Suppressor macrophage treated with lipopolysaccharide for 4 hours (primary cell): ENCODE data around the gene NUDT22.

ENCODE experiments used
- DNase-seq: peaks from one replicate; pipeline ENCODE4 v3.0.0-alpha.2; 2020

NUDT22 gene

DNA sequence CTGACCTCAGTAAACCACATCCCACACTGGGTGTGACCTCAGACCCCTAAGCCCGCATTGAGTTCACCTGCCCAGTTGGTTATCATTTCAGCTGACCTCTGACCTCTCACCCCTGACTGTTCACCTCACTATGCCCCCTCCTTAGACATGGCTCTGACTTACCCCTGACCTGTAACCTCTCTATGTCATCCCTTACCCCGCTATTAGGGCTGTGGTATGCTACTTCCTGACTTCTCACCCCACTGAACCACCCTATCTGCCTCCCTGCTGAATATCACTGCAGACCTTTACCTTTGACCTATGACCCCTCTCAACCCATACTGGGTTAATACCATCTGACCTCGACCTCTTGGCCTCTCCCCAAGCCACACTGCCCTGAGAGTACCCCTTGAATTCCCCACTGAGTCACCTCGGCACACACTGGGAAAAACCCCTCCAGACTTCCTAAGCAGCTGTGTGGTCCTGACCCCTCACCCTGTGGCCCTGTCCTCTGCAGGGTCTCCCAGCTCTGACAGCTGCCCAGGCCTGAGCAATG lies 33.5 kb downstream of the NUDT22 start:
- DNase-seq = peak; percentile 66

DNA sequence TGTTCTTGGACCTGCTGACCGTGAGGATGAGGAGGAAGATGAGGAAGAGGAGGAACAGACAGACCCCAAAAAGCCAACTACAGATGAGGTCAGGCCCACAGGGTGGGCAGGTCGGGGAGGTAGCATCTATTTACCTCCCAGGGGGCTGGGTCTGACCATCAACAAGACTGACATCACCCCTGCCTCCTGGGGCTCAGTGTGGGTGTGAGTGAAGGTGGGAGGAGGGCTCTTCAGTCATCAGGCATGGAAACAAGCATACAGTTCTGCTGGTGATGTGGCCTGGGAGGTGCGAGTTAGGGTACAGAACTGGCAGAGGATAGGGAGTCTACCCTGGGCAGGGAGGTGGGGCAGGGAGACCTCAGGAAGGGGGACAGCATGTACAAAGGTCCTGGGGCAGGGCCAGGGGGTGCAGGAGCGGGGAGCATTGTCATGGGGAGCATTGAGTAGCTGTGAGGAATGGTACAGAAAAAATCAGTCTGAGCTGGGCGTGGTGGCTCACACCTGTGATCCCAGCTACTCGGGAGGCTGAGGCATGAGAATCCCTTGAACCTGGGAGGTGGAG lies 34.2 kb downstream of the NUDT22 start:
- no peak for DNase-seq

- no peak for DNase-seq
Observed at GRCh38 chr11:64261556-64262080, 35.5 kb downstream of the NUDT22 start.

DNA sequence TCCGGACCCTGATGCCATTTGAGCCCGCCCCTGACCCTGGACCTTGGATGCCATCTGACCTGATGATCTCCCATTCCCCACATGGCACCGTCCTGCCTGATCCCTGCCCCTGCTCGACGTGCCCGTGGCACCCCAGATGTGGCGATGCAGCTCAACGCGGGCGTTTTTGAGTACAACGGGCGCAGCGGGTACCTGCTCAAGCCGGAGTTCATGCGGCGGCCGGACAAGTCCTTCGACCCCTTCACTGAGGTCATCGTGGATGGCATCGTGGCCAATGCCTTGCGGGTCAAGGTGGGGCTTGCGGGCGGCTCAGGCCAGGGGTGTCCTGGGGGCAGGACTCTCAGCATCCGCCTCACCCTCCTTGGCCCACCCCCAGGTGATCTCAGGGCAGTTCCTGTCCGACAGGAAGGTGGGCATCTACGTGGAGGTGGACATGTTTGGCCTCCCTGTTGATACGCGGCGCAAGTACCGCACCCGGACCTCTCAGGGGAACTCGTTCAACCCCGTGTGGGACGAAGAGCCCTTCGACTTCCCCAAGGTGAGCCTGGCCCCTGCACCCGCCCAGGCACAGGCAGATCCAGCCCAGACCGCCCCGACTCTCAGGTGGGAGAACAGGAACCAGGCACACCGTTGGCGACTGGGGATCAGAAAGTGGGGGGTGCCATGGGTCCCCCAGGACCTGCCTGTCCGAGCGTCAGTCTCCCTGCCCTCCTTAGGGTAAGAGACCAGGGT lies 36.4 kb downstream of the NUDT22 start:
- DNase-seq = no peak

DNA sequence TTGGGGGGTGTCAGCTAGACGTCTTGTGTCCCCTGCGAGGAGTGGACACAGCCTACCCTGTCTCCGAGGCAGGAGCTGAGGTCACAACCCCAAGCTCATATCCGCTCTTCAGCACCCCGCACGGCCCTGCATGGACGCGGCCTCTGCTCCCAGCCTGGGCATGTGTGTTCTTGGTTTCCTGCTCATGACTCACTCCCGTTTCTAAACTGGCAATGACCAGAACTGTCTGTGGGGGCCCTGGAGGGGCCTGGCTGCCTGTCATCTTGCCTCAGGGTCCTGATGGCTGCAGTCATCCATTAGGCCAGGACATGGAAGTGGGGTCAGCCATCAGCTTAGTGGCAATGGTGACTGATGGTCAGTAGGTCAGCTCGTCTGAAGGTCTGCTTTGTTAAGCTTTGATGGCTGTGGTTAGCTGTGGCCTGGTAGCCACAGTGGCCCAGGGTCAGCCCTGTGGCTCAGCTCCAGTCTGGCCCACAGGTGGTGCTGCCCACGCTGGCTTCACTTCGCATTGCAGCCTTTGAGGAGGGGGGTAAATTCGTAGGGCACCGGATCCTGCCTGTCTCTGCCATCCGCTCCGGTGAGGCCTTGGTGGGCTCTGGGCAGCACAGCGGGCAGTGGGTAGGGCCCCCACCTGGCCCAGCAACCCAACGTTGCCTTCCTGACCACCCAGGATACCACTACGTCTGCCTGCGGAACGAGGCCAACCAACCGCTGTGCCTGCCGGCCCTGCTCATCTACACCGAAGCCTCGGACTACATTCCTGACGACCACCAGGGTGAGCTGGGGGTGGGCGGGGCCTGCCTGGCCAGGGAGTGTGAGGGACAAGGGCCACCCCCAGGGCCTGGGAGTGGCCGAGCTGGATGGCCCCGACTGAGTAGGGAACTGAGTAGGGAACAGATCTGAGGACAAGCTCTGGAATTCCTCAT lies 37.2 kb downstream of the NUDT22 start:
- no peak for DNase-seq

DNA sequence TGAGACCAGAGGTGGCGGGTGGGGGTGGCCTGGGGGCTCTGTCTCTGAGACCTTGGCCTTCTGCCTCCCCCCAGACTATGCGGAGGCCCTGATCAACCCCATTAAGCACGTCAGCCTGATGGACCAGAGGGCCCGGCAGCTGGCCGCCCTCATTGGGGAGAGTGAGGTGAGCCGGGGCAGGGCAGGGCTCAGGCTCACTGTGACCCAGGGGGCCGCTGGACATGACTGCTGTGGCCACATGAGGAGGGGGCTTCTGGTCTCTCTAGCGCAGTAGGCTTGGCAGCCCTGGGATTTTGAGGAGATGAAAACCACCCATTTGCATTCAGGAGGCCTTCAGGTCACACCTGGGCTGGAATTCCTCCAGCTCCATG lies 37.9 kb downstream of the NUDT22 start:
- DNase-seq = no peak

- no peak for DNase-seq
Observed at GRCh38 chr11:64264371-64264852, 38.3 kb downstream of the NUDT22 start.

DNA sequence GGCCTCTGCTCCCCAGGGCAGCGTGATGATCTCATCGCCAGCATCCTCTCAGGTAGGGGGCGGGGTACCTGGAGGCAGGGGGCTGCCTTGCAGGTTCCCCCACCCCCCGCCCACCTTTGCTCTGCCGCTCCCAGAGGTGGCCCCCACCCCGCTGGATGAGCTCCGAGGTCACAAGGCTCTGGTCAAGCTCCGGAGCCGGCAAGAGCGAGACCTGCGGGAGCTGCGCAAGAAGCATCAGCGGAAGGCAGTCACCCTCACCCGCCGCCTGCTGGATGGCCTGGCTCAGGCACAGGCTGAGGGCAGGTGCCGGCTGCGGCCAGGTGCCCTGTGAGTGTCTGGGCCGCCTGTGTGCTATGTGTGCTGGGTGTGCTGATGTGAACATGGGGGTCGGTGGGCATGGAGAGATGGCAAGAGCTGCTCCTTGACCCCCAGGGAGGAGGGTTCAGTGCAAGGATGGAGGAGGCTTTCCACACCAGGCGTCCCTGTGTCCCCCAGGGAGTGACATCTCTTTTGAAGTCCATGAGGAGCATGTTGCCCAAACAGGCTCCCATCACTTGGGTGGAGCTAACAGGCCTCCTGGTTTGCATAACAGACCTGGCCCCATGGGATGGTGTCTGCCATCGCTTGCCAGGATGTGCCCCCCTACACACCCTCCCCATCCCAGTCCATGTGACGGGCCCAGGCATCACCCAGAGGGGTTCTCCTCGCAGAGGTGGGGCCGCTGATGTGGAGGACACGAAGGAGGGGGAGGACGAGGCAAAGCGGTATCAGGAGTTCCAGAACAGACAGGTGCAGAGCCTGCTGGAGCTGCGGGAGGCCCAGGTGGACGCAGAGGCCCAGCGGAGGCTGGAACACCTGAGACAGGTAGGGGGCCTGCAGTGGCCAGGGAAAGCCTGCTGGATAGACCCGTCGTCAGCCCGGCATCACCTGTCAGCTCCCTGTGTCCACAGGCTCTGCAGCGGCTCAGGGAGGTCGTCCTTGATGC lies 39.4 kb downstream of the NUDT22 start:
- no peak for DNase-seq

DNA sequence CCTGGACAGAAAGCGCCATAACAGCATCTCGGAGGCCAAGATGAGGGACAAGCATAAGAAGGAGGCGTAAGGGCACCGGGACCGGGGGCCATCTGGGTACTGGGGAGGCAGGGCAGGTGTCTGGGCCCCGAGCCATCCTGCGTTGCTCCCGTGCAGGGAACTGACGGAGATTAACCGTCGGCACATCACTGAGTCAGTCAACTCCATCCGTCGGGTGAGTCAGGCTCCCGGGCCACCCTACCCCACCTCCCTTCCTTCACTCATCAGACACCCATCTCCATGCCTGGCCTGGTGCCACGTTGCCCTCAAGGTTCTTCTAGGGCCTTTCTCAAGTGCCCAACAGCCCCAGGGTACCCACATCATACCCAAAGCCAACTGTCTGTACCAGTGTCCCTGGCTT lies 40.3 kb downstream of the NUDT22 start:
- no peak for DNase-seq

GRCh38 chr11:64267207-64267945 lies 41.3 kb downstream of the NUDT22 start:
- no peak for DNase-seq

- no peak for DNase-seq
Observed at GRCh38 chr11:64268025-64268892, 42.2 kb downstream of the NUDT22 start.

DNA sequence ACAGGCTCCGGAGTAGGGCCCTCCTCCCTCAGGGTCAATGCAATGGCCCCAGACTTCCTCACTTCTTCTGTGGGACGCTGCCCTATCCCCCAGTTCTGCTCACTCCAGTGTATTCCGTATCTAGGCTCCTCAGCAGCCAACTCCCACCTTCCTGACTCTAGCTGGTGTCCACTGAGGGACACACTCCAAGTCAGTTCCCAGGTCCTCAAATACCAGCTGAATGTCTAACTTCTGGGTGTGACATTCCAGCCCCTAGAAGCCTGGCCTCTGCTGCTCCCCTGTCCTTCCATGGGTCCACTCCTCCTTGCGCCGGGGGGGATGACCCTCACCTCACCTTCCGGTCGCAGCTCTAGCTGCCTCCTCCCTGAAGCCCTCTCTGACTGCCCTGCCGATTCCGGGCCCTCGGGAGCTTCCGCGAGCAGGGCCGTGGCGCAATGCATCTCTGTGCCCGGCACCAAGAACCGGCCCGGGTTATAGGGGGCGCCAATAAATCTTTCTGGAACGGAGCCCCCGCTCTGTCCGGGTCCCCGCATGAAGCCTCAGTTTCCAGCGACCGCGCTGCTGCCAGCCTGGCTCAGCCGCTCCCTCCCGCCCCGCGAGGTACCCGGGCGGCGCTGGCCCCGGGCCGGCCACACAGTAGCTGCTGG lies 42.9 kb downstream of the NUDT22 start:
- no peak for DNase-seq

DNA sequence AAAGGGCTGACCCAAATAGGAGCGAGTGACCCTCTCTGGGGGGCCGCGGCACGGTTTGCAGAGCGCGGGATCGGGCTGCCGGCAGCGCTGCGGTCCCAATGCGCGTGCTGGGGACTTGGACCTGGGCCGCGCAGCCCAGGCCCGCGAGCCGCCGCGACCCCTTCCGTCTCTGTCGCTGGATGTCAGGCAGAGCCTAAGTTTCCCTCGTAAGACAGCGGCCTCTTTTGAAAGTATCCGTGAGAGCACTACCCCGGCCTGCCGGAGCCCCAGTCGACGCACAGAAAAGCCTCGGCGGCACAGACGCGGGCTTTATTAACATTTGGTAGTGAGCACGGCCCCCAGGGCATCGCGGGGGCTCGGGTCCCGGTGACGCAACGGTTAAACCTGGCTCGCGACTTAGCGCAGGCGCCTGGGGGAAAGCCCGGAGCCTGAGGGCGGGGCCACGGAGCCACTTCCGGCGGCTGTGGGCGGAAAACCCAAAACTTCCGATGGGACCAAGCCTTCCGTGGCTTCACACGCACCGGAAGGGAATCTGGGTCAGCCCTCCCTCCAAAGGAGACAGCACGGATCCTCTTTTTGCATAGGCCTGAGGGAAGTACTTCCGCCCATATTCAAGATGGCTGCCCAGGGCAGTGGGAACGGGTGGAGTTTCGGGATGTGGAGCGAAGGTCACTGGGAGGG lies 43.6 kb downstream of the NUDT22 start:
- peak; percentile 99 for DNase-seq

GRCh38 chr11:64275031-64275800 lies 49.1 kb downstream of the NUDT22 start:
- DNase-seq = no peak

DNA sequence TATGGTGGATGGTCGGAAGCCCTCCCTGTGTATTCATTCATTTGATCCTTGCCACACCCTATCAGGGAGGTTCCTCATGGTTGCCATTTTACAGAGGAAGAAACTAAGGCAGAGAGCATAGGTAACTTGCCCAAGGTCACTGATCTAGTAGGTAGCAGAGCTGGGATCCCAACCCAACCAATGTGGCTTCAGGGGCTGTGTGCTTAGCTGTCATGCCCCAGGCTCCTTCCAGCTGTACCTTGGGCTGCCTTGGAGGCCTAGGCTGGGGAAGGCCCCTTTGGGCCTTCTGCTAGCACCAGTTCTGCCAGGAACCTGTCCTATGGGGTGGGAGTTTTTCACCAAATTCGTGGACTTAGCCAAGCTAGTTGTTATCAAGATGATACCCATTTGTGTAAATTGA lies 49.8 kb downstream of the NUDT22 start:
- no peak for DNase-seq

GRCh38 chr11:64276653-64277431 lies 50.8 kb downstream of the NUDT22 start:
- DNase-seq = no peak

DNA sequence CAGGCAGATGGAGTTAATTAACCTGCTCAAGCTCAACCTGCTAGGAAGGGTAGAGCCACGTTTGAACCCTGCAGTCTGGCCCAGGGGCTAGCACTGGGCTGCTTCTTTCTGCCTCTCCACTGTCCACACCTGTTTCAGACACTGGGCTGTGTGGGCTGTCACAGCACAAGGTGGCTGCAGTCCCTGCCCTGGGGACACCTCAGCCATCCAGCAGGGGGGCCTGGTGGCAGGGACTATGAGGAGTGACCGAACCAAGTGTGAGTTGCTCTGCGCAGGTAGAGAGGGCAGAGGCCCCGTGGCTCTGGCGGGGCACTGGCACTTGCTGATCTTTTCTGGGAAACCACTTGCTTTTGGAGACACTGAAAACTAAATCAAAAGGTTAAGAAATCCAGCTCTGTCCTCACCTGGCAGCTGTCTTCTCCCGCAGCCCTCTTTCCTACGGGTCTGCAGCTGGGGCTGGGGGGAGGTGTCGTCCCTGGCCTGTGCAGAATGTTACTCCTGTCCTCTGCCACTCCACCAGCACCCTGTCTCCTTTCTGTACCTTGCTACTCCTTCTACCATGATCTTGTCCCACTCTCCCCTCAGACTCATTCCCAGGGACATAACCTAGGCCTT lies 52.6 kb downstream of the NUDT22 start:
- no peak for DNase-seq
